Measurements from ENCODE around the gene ZBTB7C.

The ZBTB7C gene

GRCh38 chr18:48323151-48323550, 86.0 kb downstream of the ZBTB7C start:
- DNase-seq (ENCODE audit: low spot score), result no peak

- DNase-seq (ENCODE audit: low spot score), result no peak
Observed at GRCh38 chr18:48321536-48321935, 87.6 kb downstream of the ZBTB7C start.

- no peak for DNase-seq (ENCODE audit: low spot score)
Observed at GRCh38 chr18:48321121-48321520, 88.1 kb downstream of the ZBTB7C start.

DNA sequence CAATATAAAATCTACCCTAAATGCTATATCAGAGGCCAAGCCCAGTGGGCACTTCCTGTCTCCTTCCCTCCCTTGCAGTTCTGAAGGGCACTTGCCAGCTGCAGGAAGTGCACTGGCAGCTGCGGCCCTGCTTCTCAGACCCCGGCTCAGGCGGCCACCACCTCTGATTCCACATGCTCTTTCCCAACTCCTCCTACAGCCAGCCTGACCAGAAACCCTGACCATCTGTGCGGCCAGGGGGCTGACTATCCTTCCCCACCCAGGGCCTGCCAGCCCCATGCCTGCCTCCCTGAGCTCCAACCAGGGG, 88.6 kb downstream of the ZBTB7C start:
- no peak for DNase-seq (ENCODE audit: low spot score)

- DNase-seq (ENCODE audit: low spot score), result no peak
Observed at GRCh38 chr18:48319801-48320638, 89.2 kb downstream of the ZBTB7C start.

DNA sequence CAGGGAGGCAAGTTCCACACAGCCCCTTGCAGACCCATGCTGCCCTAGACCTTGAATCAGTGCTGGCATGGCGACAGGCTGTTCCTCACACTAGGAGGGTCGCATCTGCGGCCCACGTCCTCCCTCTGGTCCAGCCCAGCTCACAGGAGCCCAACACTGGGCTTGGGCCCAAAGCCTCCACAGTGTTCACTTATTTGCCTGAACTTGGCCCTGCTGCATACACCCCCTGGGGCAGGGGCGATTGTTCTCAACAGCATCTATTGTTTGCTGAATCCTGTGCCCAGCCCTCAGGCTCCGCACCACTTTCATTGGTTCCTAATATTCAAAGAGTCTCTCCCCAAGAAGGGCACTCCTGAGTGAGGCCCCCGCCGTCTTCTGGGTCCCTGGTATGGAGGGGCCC, 90.7 kb downstream of the ZBTB7C start:
- no peak for DNase-seq (ENCODE audit: low spot score)

GRCh38 chr18:48317781-48318381, 91.3 kb downstream of the ZBTB7C start:
- DNase-seq (ENCODE audit: low spot score), result no peak

- DNase-seq (ENCODE audit: low spot score), result no peak
Observed at GRCh38 chr18:48316177-48316576, 93.0 kb downstream of the ZBTB7C start.

- DNase-seq (ENCODE audit: low spot score), result no peak
Observed at GRCh38 chr18:48314690-48315089, 94.5 kb downstream of the ZBTB7C start.

DNA sequence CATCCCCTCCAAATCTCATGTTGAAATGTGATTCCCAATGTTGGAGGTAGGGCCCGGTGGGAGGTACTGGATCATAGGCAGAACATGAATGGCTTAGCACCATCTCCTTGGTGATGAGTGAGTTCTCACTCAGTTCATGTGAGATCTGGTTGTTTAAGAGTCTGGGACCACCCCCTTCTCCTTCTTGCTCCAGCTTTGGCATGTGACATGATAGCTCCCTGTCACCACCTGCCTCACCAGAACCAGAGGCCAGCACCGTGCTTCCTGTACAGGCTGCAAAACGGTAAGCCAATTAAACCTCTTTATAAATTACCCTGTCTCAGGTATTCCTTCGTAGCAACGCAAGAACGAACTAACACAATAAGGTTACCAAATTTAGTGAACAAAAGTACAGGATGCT, 95.4 kb downstream of the ZBTB7C start:
- DNase-seq (ENCODE audit: low spot score), result no peak

- no peak for DNase-seq (ENCODE audit: low spot score)
Observed at GRCh38 chr18:48312066-48312465, 97.1 kb downstream of the ZBTB7C start.

GRCh38 chr18:48310999-48311398, 98.2 kb downstream of the ZBTB7C start:
- no peak for DNase-seq (ENCODE audit: low spot score)

GRCh38 chr18:48310353-48310752, 98.8 kb downstream of the ZBTB7C start:
- no peak for DNase-seq (ENCODE audit: low spot score)

DNA sequence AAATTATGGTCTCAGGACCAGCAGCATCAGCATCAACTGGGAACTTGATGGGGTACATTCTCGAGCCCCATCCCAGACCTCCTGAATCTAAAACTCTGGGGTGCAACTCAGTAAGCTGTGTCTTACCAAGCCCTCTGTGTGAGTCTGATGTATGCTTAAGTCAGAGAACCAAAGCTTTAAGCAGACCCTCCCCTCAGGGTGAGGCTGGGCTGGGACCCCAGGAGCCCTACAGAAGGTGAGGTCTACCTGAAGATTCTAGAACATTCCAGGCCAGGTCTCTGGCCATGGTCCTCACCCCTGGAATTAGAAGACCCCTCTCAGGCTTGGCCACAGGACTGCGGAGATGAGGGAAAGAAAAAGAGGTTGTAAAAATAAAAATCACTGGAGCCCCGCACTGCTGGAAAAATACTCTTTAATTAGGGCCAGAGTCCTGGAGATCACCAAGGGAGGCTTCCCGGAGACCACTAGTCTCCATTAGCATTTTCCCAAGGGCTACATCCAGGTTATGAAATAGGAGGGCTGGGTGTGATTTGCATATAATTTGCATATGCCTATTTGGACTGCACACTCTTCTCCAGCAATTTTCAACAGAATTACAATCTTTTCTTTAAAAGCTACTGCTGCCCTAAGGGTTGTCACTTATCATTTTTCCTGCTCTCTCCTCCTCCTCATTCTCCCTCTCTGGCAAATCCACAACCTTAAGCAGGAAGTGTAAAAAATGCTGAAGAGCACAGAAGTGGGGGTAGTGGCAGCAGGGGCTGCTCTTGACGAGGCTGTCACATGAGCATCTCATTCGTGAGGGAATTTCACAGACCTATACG, 100.2 kb downstream of the ZBTB7C start:
- no peak for DNase-seq (ENCODE audit: low spot score)

DNA sequence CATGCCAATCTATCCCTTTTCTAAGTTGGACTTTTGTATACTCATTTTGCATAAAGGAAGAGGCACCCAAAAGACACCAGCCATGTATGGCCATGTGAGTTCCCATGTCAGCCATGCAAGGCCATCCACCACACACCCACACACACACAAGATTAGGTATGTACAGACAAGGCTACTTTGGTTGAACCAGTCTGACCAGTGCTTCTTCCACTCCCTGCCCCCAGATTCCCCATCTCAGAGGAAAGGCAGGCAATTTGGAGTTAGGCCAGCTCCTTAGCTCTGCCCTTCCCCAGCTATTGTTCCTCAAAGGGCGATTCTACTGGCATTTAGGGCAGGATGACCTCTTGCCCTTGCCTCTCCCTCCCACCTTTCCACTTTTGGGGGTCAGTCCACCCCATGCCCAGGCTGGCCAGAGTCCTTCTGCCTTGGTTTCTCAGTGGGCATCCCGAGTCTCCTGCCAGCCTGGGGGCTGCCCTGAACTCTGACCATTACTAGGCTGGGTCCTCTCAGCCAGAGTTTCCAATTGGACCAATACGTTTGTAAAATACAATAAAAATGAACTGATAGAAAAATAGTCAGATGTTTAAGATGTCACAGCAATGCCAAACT, 101.1 kb downstream of the ZBTB7C start:
- no peak for DNase-seq (ENCODE audit: low spot score)

GRCh38 chr18:48306838-48307237, 102.3 kb downstream of the ZBTB7C start:
- no peak for DNase-seq (ENCODE audit: low spot score)

DNA sequence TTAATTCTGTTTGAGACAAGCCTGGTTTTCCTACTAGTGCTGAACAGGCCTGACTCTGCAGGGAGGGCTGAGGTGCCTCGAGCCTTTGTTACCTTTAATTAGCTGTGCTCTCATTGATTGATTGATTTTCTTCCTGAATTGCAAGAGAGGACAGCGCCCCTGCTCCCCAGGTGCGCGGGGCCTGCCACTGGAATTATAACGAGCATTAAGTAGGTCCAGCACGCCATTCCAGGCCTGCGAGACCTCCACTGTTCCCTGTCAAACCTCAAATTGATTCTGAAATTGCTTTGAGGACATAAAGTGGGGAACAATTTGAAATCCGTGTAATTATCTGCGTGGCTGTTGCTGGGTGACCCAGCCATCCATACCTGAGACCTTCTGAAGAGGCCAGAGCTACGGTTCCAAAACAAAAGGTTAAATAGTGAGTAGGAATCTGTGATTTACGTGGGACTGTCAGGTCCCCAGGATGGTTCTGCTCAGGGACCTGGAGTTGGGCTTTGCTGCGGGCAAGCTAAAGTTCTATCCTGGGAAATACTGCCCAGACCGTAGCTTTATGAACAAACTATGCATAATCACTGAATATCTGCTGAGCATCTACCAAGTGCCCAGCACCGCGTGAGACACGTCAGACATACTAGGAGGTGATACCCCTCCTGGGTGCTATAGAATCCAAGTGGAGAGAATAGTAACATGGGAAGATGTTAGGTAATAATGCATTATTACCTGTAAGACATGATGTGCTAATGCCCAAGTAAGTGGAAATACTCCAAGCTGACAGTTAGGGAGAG, 104.1 kb downstream of the ZBTB7C start:
- DNase-seq (ENCODE audit: low spot score), result no peak

DNA sequence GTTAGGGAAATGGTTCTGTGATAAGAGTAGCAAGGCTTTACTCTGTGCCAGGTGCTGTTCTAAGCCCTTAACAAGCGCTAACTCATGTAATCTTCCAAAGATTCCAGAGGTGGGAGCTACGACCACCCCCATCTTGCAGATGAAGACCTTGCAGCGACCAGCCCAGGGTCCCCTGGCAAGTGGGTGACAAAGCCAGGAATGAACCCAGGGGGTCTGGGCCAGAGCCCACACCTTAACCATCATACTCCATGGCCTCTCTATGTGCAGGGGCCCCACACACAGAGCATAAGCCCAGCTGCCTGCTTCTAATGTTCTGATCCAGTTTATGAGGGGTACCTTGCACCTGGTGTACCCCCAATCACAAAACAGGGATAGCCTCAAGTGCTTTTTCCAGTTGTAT, 105.3 kb downstream of the ZBTB7C start:
- no peak for DNase-seq (ENCODE audit: low spot score)

DNA sequence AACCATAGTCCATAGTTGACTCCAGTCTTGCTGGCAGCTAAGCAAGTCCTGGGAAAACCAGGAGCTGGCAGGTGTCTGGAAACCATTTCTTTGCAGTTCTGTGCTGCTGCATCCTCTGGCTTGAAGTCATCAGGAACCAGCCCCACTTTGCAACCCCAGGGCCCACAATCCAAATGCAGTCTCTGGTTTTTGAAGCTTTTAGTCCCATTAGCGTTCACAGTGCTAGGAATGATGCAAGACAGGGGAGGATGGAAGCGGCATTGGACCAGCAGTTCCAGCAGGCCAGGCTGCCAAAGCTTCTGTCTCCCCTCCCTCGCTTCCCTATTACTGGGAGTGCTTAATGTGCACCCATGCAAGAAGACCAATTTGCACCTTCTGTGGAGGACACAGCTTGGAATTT, 106.4 kb downstream of the ZBTB7C start:
- DNase-seq (ENCODE audit: low spot score), result no peak

DNA sequence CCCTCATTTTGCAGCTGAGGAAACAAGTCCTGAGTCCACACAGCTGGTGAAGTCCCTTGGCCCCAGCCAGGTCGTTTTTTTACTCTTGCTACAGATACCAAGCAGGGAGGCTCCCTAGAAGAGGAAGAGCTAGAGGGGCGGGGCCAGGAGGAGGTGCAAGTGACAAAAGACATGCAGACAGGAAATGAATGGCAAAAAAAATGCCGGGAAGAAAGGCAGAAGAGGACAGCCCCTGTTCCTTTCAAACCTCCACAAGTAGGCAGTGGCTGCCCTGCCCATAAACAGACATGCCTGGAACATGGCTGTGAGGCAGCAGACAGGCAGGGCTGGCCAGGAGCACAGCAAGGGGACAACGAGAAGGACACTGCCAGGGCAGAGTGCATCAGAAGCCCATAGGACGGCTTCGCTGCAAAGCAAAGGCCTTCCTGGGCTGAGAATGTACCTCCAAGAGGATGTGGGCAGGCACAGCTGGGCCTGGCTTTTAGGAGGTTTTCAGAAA, 108.7 kb downstream of the ZBTB7C start:
- no peak for DNase-seq (ENCODE audit: low spot score)

- no peak for DNase-seq (ENCODE audit: low spot score)
Observed at GRCh38 chr18:48297139-48297538, 112.0 kb downstream of the ZBTB7C start.

DNA sequence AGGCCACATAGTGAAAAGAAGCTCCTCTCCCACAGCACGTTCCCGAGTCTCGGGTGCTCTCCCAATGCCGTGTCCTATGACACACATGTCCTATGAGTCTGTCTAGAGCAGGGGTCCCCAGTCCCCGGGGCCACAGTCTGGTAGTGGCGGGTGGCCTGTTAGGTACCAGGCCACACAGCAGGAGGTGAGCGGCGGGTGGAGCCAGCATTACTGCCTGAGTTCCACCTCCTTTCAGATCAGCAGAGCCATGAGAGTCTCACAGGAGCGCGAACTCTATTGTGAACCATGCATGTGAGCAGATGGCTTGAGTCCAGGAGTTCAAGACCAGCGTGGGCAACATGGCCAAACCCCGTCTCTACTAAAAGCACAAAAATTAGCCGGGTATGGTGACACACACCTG, 112.6 kb downstream of the ZBTB7C start:
- DNase-seq (ENCODE audit: low spot score), result no peak

All from Ammon's horn (tissue), 1 donor.